HG03460 (cell line): ENCODE data around the gene SRF.

Experiments
- ATAC-seq: cut with Tn5 transposase; IDR thresholded peaks from one replicate; pipeline ENCODE4 v1.9.1; 2021; ENCODE audit not compliant: unreplicated experiment

The SRF gene

DNA sequence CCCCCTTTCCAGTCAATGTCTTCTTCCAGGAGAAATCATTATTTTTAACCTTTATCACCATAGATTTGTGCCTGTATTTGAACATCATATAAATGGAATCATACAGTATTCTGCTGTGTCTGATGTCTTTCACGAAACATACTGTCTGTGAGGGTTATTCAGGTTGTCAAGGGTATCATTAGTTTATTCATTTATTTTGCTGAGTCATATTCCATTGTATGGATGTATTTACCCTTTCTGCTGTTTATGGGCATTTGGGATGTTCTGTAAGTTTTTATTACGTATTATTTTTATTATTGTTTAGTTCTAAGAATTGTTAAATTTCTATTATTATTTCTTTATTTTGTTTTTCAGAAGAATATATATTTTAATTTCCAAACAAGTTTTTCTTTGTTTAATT is 36.2 kb downstream of the SRF start:
- ATAC-seq, result no peak

DNA sequence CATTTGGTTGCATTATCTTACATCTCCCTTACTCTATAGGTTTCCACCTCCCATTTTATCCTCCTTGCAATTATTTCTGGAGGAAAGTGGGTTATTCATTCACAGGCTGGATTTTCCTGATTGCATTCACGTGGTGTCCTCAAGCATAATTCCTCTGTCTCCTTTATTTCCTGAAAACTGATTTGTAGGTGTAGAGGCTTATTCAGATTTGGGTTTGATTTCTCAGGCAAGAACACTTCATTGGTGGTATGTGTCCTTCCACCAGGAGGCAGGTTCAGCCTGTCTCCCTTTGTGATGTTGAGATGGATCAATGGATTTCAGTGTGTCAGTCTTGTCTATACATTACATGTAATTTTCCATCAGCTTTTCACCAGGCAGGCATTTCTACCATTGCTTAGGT is 40.9 kb downstream of the SRF start:
- no peak for ATAC-seq

DNA sequence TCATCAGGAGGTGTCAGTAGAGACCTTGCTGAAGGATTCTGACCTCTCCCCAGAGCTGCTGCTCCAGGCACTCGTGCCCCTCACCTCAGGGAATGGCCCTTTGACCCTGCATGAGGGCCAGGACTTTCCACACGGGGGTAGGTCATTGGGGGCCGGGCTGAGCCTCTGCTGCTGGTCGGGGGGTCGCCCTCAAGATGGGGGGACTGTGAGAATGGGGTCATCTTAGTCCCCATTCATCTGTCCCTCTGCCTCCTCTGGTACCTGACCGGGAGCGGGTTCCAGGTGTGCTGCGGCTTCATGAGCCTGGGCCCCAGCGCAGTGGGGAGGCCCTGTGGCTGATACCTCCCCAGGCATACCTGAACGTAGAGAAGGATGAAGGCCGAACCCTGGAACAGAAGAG is 42.4 kb downstream of the SRF start:
- no peak for ATAC-seq

DNA sequence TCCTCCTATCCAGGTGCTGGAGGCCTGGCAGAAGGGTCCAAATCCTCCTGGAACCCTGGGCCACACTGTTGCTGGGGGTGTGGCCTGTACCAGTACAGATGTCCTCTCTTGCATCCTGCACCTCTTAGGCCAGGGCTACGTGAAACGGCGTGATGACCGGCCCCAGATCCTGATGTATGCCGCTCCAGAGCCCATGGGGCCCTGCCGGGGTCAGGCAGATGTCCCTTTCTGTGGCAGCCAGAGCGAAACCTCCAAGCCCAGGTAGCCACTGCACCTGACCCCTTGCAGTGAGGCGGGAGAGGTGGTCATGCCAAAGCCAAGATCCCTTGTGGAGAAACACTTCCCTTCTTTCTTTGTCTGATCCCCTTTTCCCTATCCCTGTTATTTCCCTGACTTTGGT is 44.0 kb downstream of the SRF start:
- no peak for ATAC-seq

DNA sequence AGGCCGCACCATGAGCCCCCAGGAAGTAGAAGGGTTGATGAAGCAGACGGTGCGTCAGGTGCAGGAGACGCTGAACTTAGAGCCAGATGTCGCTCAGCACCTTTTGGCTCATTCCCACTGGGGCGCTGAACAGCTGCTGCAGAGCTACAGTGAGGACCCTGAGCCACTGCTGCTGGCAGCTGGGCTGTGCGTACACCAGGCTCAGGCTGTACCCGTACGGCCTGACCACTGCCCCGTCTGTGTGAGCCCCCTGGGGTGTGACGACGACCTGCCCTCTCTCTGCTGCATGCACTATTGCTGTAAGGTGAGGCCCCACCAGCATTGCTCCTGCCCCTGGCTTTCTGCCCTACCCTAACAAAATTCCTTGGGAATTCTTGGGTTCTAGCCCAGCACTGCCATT is 45.1 kb downstream of the SRF start:
- no peak for ATAC-seq

DNA sequence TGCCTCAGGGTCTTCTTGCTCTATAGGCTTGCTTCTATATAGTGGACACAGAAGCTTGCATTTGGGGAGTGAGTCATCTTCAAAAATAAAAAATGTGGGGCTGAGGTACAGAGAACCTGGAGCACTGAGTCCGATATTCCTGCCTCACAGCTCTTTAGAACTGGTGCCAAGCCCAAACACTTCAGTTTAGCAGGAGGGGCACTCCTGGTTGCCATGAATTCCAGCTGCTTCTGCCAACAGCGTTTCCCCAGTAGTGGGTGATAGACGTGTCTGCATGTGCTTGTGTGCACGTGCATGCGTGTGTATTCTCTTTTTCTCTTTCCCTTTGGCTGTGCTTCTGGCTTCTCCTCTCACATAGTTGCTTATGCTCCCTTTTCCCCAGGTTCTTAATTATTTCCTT is 46.3 kb downstream of the SRF start:
- no peak for ATAC-seq

DNA sequence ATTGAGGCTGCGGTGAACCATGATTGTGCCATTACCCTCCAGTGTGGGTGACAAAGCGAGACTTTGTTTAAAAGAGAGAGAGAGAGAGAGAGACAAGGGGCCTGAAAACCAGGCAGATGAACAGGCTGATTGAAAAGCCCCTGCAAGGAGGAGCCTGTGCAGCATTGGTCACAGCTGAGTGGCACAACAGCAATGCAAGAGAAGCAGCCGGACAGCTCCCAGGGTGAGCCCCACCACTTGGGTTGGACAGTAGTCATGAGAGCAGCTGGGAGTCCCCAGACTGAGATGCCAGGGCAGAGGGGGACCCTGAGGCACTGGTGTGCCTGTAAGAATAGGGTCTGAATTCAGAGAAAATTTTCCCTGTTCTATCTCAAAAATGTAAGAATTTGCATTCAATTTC is 48.0 kb downstream of the SRF start:
- no peak for ATAC-seq

DNA sequence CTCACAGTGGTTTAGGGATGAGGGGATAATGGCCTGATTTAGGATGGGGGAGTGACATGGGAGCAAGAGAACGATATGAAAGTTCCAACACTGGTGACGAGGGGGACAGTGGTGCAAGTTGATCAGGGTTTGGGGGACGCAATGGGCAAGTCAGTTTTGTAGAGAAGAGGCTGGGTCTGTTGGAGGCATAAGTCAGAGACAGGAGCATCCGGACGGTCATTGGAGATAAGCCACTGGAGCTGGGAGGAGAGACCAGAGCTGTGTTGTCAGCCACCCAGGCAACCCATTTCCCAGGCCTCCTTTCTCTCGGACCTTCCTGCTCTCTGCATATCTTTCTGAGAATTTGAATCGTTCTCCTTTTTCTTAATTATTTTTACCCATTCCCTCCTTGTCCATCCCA is 48.7 kb downstream of the SRF start:
- no peak for ATAC-seq

DNA sequence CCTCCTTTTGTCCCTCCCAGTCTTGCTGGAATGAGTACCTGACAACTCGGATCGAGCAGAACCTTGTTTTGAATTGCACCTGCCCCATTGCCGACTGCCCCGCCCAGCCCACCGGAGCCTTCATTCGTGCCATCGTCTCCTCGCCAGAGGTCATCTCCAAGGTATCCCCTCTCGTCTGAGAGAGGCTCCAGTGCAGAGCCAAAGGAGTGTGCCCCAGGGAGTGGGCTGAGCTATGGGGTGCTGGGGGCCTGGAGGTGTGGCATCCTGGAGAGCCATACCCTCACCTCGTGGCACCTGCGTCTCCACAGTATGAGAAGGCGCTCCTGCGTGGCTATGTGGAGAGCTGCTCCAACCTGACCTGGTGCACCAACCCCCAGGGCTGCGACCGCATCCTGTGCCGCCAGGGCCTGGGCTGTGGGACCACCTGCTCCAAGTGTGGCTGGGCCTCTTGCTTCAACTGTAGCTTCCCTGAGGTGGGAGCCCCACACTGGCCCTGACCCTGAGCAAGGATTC is 49.4 kb downstream of the SRF start:
- ATAC-seq, result no peak

DNA sequence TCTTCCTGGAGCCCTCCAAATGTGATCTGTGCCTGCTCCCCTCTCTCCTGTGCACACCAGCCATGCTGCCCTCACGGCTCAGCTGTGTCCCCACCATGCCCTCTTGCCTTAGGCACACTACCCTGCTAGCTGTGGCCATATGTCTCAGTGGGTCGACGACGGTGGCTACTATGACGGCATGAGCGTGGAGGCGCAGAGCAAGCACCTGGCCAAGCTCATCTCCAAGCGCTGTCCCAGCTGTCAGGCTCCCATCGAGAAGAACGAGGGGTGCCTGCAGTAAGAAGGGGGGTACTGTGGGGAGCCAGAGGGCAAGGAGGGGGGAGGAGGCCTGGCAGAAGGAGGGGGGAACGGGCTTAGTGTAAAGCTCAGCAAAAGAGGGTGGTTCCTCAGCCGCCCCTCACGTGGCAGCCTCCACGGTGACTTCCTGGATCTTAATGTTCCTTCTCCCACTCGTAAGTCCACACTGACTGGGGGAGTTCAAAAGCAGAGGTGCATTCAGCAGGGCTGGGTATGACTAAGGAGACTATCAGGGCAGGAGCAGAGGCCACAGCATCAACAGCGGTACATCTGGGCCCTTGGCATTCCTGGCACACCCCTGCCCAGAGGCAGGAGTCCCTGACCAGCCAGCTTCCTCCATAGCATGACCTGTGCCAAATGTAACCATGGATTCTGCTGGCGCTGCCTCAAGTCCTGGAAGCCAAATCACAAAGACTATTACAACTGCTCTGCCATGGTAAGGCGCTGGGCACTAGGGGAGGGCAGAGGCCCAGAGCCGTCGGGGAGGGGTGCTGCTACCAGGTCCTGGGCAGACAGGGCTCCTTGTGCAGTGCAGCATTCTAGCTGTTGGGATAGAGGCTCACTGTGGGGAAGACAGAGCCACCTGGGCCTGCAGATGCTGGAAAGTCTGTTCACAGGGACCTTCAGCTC is 50.2 kb downstream of the SRF start:
- no peak for ATAC-seq

DNA sequence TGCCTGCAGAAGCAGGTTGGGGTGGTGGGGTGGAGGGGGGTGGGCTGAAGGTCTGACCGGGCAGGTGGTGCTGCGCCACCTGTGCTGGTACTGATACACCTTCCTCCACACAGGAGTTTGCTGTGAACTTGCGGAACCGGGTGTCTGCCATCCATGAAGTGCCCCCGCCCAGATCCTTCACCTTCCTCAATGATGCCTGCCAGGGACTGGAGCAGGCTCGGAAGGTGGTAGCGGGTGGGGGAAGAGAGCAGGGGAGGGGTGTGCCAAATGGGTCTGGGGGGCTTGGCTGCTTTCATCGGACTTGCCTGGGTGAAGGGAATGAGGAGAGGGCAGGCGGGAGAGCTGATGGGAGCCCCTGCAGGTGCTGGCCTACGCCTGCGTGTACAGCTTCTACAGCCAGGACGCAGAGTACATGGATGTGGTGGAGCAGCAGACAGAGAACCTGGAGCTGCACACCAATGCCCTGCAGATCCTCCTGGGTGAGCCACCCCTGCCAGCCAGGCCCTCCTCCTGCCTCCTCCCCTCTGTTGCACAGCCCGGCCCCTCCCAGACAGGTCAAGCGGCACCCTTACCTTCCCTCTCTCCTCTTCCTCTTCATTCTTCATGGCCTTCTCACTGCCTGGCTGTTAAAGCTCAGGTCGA is 51.5 kb downstream of the SRF start:
- ATAC-seq, result no peak

DNA sequence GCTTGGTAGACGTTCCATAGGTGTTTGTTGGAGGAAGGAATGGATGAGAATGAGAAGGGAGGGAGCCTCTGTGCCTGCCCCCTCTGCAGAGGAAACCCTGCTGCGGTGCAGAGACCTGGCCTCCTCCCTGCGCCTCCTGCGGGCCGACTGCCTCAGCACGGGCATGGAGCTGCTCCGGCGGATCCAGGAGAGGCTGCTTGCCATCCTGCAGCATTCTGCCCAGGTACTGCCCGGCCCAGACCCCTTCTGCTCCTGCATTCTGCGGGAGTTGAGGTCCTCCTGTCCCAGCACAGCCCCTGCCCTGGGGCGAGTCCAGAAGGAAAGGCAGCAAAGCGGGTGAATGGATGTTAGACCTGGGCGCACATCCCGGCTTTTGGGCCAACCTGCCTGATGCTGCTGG is 52.1 kb downstream of the SRF start:
- no peak for ATAC-seq

DNA sequence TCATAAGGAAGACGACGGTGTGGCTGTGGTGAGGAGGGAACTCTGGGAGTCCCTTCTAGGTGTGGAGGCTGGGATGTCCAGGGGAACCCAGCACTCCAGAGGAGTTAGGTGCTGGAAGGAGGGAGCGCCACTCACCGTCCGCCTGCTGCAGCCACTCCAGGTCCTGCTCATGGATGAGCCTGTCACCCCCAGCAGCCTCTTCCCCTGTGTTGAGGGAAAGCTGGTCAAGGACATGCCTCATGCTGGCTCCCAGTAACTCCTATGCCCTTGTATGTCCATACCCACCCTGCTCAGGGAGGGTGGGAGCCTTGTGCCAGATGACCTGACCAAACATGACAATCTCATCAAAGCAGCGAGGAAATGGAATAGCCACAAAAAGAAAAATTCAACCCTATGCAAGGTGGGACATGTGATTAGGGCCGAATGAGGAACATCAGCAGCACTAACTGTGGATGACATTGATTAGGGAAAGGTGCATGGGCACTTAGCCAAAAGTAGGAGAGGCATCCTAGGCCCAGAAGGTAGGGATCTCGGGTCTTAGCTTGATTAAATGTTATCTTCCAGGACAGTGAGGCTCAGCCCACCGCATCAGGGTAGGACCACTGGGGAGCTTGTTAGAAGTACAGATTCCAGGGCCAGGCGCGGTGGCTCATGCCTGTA is 55.3 kb downstream of the SRF start:
- ATAC-seq, result no peak

DNA sequence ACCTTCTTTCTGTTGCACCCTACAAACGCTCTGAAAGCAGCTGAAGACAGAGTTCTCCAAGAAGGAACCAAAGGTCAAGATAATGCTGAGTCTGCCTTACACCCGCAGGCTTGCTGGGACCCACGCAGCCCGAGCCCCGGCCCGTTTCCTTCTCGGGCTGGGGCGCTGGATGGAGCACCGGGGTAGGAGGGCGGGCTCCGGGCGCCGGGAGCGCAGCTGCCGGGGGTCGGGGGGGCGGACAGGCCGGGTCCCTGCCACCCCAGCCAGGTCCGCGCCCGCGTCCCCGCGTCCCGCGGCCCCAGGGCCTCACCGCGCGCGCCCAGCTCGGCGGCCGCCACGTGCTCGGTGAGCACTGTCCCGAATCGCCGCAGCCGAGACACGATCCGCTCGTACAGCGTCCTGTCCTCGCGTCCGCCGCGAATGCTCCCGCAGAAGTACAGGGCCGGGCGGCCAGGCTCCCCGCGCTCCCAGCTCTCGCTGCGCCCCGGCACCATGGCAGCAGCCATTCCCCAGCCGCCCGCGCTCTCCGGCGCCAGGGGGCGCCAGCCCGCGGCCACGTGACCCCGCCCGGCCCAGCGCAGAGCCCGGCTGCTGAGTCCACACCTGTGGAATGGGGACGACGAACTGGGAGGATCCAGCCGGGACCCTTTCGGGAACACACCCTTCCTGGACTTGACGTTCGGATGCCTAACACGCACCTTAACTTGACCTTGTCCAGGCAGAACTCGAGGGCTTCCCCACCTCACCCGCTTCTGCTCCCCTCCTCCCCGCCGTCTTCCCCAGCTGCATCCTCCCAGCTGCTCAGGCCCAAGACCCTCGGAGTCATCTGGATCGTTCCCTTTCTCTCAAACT is 58.1 kb downstream of the SRF start, which contains the start of gene DNPH1:
TSS of gene DNPH1 (minus strand) at position 531 of the 852 bp plus-strand sequence. CDS start at position 506, 25 bp downstream.
- peak; percentile 66 for ATAC-seq

DNA sequence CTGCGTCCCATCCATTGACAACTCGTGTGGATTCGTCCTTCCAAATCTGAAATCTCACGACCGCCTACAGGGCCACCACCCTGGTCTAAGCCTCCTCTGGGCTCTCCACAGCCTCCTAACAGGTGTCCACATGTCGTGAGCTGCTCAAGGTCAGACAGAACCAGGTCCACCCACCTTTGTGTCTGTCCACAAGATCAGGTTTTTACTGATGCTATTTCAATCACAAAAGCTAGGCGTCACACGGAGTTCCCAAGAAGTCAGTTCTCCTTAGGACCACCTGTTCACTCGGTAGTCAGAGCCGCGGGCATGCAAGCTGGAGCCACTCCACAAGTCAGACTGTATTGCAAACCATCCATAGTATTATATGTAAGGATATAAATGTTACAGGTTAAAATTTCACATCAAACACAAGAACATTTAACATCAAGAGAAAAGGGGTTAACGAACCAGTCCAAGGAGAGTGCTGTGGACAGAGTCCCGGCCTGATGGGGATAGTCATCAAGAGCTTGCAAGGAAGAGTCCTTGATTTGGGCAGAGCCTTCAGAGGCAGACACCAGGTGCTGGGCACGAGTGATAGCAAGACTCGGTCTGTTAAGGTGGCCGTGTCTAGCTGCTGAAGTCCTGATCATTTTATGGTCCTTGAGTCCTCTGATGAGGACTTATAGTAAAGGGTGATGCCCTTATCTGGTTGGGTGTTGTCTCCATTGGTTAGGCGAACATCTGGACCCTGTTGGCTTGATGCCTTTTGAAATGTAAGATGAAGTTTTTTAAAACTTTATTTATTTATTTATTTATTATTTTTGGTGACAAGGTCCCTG is 58.9 kb downstream of the SRF start:
- no peak for ATAC-seq

DNA sequence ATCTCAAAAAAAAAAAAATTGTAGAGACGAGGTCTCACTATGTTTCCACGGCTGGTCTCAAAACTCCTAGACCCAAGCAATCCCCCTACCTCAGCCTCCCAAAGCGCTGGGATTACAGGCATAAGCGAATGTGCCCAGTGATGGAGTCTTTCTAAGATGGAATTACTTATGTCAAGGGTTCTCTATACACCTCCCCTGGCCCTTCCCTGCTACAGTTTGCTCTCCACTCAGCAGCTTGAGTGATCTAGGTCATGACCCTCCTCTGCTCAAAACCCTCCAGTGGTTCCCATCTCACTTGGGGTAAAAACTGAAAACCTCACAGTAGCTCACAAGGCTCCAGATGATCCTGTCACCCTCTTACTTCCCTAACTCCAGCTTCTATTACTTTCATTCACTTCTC is 60.0 kb downstream of the SRF start:
- ATAC-seq, result no peak
